H1 (cell line): ENCODE data around the gene VPS11. TPM values are rescaled to one million over a fixed set of nuclear protein-coding genes. Genes with fewer than 3 reads are reported as not detected.

Source experiments
- CTCF ChIA-PET: fragments of 300-600 bp; sonication (Branson Sonifier 250); formaldehyde crosslinking; loops from one replicate; lab custom pipeline; 2021; ENCODE audit not compliant: partially characterized antibody; lab: Charles Lee
- POLR2A ChIA-PET: fragments of 300-600 bp; sonication (Branson Sonifier 250); formaldehyde crosslinking; loops from one replicate; lab custom pipeline; 2021; ENCODE audit warnings: inconsistent platforms; ENCODE audit not compliant: partially characterized antibody; lab: Charles Lee
- DNase-seq, 2 experiments: peaks; one replicate each; pipeline versions ENCODE4 v3.0.0 to v3.0.0-alpha.2; 2010 to 2022; ENCODE audit warnings: low spot score in 2 of 2, low read depth in 1 of 2, mixed read lengths in 1 of 2
- FAIRE-seq: peaks from 2 replicates; lab custom pipeline; 2011; peaks lifted over from hg19 to GRCh38; lab: Jason Lieb, UNC
- H2AFZ ChIP-seq: 2 replicates; pipeline ENCODE4 v1.8.1; 2012; ENCODE audit warnings: low read length, inconsistent platforms
- H2AK5ac ChIP-seq: 2 replicates; pipeline ENCODE4 v1.6.1; 2013; ENCODE audit warnings: low read depth, low read length
- H2BK120ac ChIP-seq: replicated peaks from 2 replicates; pipeline ENCODE3; 2013; ENCODE audit warnings: low read depth, low read length, inconsistent platforms
- H2BK12ac ChIP-seq: 2 replicates; pipeline ENCODE4 v1.6.1; 2013; ENCODE audit warnings: low read depth, low read length
- H2BK15ac ChIP-seq: 2 replicates; pipeline ENCODE4 v1.6.1; 2013; ENCODE audit warnings: low read length
- H2BK20ac ChIP-seq: 2 replicates; pipeline ENCODE4 v1.6.1; 2013; ENCODE audit warnings: low read length
- H2BK5ac ChIP-seq: 2 replicates; pipeline ENCODE4 v1.6.1; 2013; ENCODE audit warnings: low read depth, low read length
- H3K14ac ChIP-seq: 2 replicates; pipeline ENCODE4 v1.6.1; 2013; ENCODE audit warnings: inconsistent platforms; ENCODE audit not compliant: insufficient read length
- H3K18ac ChIP-seq: 2 replicates; pipeline ENCODE4 v1.6.1; 2013; ENCODE audit warnings: low read length; ENCODE audit errors: extremely low read depth
- H3K23ac ChIP-seq: 2 replicates; pipeline ENCODE4 v1.6.1; 2013; ENCODE audit warnings: inconsistent platforms; ENCODE audit not compliant: insufficient read length
- H3K23me2 ChIP-seq: 2 replicates; pipeline ENCODE4 v1.6.1; 2013; ENCODE audit warnings: low read depth, low read length
- H3K27ac ChIP-seq: 2 replicates; pipeline ENCODE4 v1.6.1; 2011; ENCODE audit warnings: low read depth, low read length, inconsistent platforms
- H3K27me3 ChIP-seq, 4 experiments: replicated peaks in 1 of 4; 1 replicate in 1 of 4; 2 replicates in 3 of 4; pipeline versions ENCODE4 v1.6.1 to v1.8.1; 2011 to 2013; ENCODE audit warnings: low read length in 3 of 4, mild to moderate bottlenecking in 3 of 4, inconsistent platforms in 2 of 4, mixed read lengths in 2 of 4, moderate library complexity in 1 of 4; ENCODE audit not compliant: control insufficient read depth in 3 of 4, insufficient read depth in 3 of 4; ENCODE audit errors: extremely low read depth in 1 of 4
- H3K36me3 ChIP-seq, 4 experiments: 2 replicates each; pipeline versions ENCODE4 v1.6.1 to v1.8.1; 2011 to 2013; ENCODE audit warnings: mild to moderate bottlenecking in 4 of 4, low read length in 3 of 4, moderate library complexity in 2 of 4, control low read depth in 1 of 4, inconsistent platforms in 1 of 4; ENCODE audit not compliant: insufficient read depth in 4 of 4, control insufficient read depth in 2 of 4
- H3K4ac ChIP-seq: replicated peaks from 2 replicates; pipeline ENCODE3; 2013; ENCODE audit warnings: low read length, low read depth, mixed read lengths, inconsistent platforms; ENCODE audit not compliant: insufficient read length
- H3K4me1 ChIP-seq, 4 experiments: replicated peaks in 1 of 4; 1 replicate in 1 of 4; 2 replicates in 3 of 4; pipeline versions ENCODE4 v1.6.1 to v1.8.1; 2011 to 2013; ENCODE audit warnings: low read length in 3 of 4, inconsistent platforms in 2 of 4, mixed read lengths in 1 of 4; ENCODE audit not compliant: insufficient read depth in 4 of 4, control insufficient read depth in 3 of 4
- H3K4me2 ChIP-seq, 2 experiments: 2 replicates each; pipeline versions ENCODE4 v1.6.1 to v1.8.1; 2011 to 2013; ENCODE audit warnings: low read depth in 2 of 2, low read length in 2 of 2, control low read depth in 1 of 2, inconsistent platforms in 1 of 2, mild to moderate bottlenecking in 1 of 2; ENCODE audit not compliant: insufficient read depth in 1 of 2
- H3K4me3 ChIP-seq, 4 experiments: fragments of 200-600, 300-600 bp in 1 of 4; sonication (generic), shearing (Covaris generic), sonication (Bioruptor Twin) in 1 of 4; 2 replicates each; pipeline versions ENCODE4 v1.5.1 to v1.8.1; 2011 to 2016; ENCODE audit warnings: low read length in 4 of 4, low read depth in 3 of 4, control low read depth in 2 of 4, inconsistent platforms in 2 of 4, mild to moderate bottlenecking in 2 of 4, mixed read lengths in 1 of 4, moderate library complexity in 1 of 4; ENCODE audit not compliant: insufficient read depth in 2 of 4; ENCODE audit errors: extremely low read depth in 1 of 4
- H3K56ac ChIP-seq: replicated peaks from 2 replicates; pipeline ENCODE3; 2013; ENCODE audit warnings: low read depth, mild to moderate bottlenecking, mixed read lengths, low read length, inconsistent platforms; ENCODE audit not compliant: insufficient read length
- H3K79me1 ChIP-seq: 2 replicates; pipeline ENCODE4 v1.6.1; 2013; ENCODE audit warnings: low read depth, low read length, control low read depth
- H3K79me2 ChIP-seq, 2 experiments: 2 replicates each; pipeline versions ENCODE4 v1.6.1 to v1.8.1; 2012 to 2013; ENCODE audit warnings: low read length in 2 of 2, mild to moderate bottlenecking in 2 of 2, inconsistent platforms in 1 of 2; ENCODE audit not compliant: insufficient read depth in 2 of 2, control insufficient read depth in 1 of 2
- H3K9ac ChIP-seq, 4 experiments: replicated peaks in 1 of 4; 1 replicate in 1 of 4; 2 replicates in 3 of 4; pipeline versions ENCODE4 v1.6.1 to v1.8.1; 2011 to 2013; ENCODE audit warnings: low read depth in 3 of 4, low read length in 3 of 4, control low read depth in 2 of 4, mild to moderate bottlenecking in 2 of 4, moderate library complexity in 2 of 4, inconsistent platforms in 1 of 4; ENCODE audit errors: extremely low read depth in 1 of 4
- H3K9me3 ChIP-seq, 2 experiments: 2 replicates each; pipeline versions ENCODE4 v1.6.1 to v1.8.1; 2012 to 2013; ENCODE audit warnings: mild to moderate bottlenecking in 2 of 2, moderate library complexity in 2 of 2, control low read depth in 1 of 2, inconsistent platforms in 1 of 2, low read depth in 1 of 2, low read length in 1 of 2, mixed read lengths in 1 of 2; ENCODE audit not compliant: insufficient read depth in 2 of 2
- H4K20me1 ChIP-seq, 2 experiments: replicated peaks in 1 of 2; 2 replicates each; pipeline versions ENCODE3 to v1.8.1; 2011 to 2013; ENCODE audit warnings: inconsistent platforms in 2 of 2, low read length in 2 of 2, mild to moderate bottlenecking in 1 of 2; ENCODE audit not compliant: insufficient read depth in 2 of 2, control insufficient read depth in 1 of 2
- H4K5ac ChIP-seq: 2 replicates; pipeline ENCODE4 v1.6.1; 2013; ENCODE audit warnings: low read length, low read depth, mixed read lengths, inconsistent platforms; ENCODE audit not compliant: insufficient read length
- H4K8ac ChIP-seq: 2 replicates; pipeline ENCODE4 v1.8.0; 2013; ENCODE audit warnings: mild to moderate bottlenecking, moderate library complexity, low read length, inconsistent platforms; ENCODE audit not compliant: insufficient read depth; ENCODE audit errors: extremely low read depth
- H4K91ac ChIP-seq: replicated peaks from 2 replicates; pipeline ENCODE3; 2013; ENCODE audit warnings: low read length, mixed read lengths, inconsistent platforms; ENCODE audit not compliant: insufficient read length
- CTBP2 ChIP-seq: IDR thresholded peaks from 2 replicates; pipeline ENCODE4 v1.7.0; 2011; ENCODE audit warnings: borderline replicate concordance, mild to moderate bottlenecking, moderate library complexity, mixed read lengths, low read length; ENCODE audit not compliant: insufficient read depth, insufficient read length
- CTCF ChIP-seq, 3 experiments: IDR thresholded peaks; 1 replicate in 2 of 3; 2 replicates in 1 of 3; pipeline versions ENCODE4 v1.5.1 to v1.6.1; 2011; ENCODE audit warnings: low read length in 3 of 3, mild to moderate bottlenecking in 3 of 3, inconsistent platforms in 2 of 3, low read depth in 1 of 3, moderate library complexity in 1 of 3; ENCODE audit not compliant: insufficient read depth in 1 of 3; ENCODE audit errors: control extremely low read depth in 1 of 3
- POLR2AphosphoS5 ChIP-seq: IDR thresholded peaks from 2 replicates; pipeline ENCODE4 v1.6.1; 2011; ENCODE audit warnings: low read depth, low read length
- RAD21 ChIP-seq, 2 experiments: IDR thresholded peaks in 1 of 2; conservative IDR thresholded peaks in 1 of 2; 2 replicates each; pipeline ENCODE4 v1.6.1; 2011; ENCODE audit warnings: low read depth in 2 of 2, low read length in 2 of 2, improper control_type of control experiment in 1 of 2, inconsistent platforms in 1 of 2, mild to moderate bottlenecking in 1 of 2, moderate library complexity in 1 of 2
- WGBS, 2 experiments: shearing (Covaris generic) in 1 of 2; methylation state at CpG; one replicate each; pipeline versions ENCODE4 v1.1.6 to v1.1.7; 2013 to 2015; ENCODE audit warnings: low lambda C conversion rate in 2 of 2, mixed read lengths in 2 of 2, inconsistent platforms in 1 of 2, low coverage in 1 of 2, missing lambda C conversion rate in 1 of 2; ENCODE audit not compliant: insufficient replicate concordance in 2 of 2, insufficient coverage in 1 of 2, insufficient read length in 1 of 2; ENCODE audit errors: extremely low coverage in 1 of 2, missing lambda C conversion rate in 1 of 2; 5-methylcytosine and 5-hydroxymethylcytosine counted together
- polyA plus RNA-seq, 7 experiments: library from polyadenylated mRNA; depleted of rRNA in 3 of 7; stranded (reverse) in 5 of 7; unstranded in 2 of 7; fragments of >200 nt in 5 of 7; fragments of 200-250 nt in 2 of 7; gene quantifications; 1 replicate in 5 of 7; 2 replicates in 1 of 7; 4 replicates in 1 of 7; pipeline versions ENCODE4 v1.2.1 to v1.2.3, GENCODE V29; 2011 to 2013; ENCODE audit warnings: missing spikeins in 2 of 7, mixed read lengths in 2 of 7
- total RNA-seq: library from RNA; stranded (reverse); fragmentation: NEBNext Ultra II Directional; extraction: Animal tissue kit (Norgen Biotek cat#: 25700); gene quantifications from 2 replicates; pipeline ENCODE4 v1.2.1, GENCODE V29; 2021

VPS11 gene
- total and polyA plus RNA-seq, 2 of the 8 experiments (the other 6 are each of a cell fraction or from before 2014, with no cell fraction given): 13.1 to 15.5 TPM

GRCh38 chr11:119100246-119100970 lies 32.8 kb downstream of the VPS11 start:
- Histone ChIP-seq H2AK5ac (peak overlapping the region; percentile 99), H3K23me2 (peaks cover 17% of the 10 kb centered on the region), H3K79me1 (peaks cover 7% of the 10 kb centered on the region), H3K9ac (peak overlapping the region in 3 of 4 experiments; percentile 25 to 92 (median 90); a peak in 5 of 7 replicates), H2BK20ac (peak overlapping the region; percentile 90; the same call in 1 of the 2 replicates), H4K20me1 (peaks cover 0 to 2% of the 10 kb centered on the region in 2 experiments), H3K79me2 (peaks cover 0 to 12% of the 10 kb centered on the region in 2 experiments; a peak in 2 of 4 replicates), H2BK5ac (peak overlapping the region; percentile 78), H2BK15ac (peak overlapping the region; percentile 95; the same call in 1 of the 2 replicates), H3K36me3 (peaks cover 5 to 24% (median 16%) of the 10 kb centered on the region in 4 experiments; a peak in 6 of 8 replicates), H3K14ac (no peak overlapping the region), H2BK12ac (peak overlapping the region; percentile 87; the same call in 1 of the 2 replicates), H3K27ac (no peak overlapping the region), H4K91ac (no peak overlapping the region), H4K5ac (no peak overlapping the region), H3K18ac (0 out of 2 replicates have a peak overlapping the region, but pooled peaks have one; percentile 43), H3K4me3 (peak overlapping the region; percentile 66 to 97 (median 90)), H2AFZ (no peak overlapping the region), H3K9me3 (no peaks in the 10 kb centered on the region), H3K27me3 (no peaks in the 10 kb centered on the region), H3K4me2 (peak overlapping the region; percentile 92 to 98), H4K8ac (no peak overlapping the region; the same call in 1 of the 2 replicates), H2BK120ac (no peak overlapping the region), H3K23ac (no peak overlapping the region), H3K56ac (no peak overlapping the region), H3K4me1 (peaks cover 3 to 11% (median 5%) of the 10 kb centered on the region in 4 experiments; a peak in 6 of 7 replicates), H3K4ac (peak overlapping the region; percentile 45)
- CTCF ChIA-PET: interaction anchor here (0.7 to 2.8 kb wide), 12 partner anchors 9 to 309 kb away, joined by 3 to 11 read pairs (median 4); no protein-coding TSS in a partner anchor
- FAIRE-seq (no peak), DNase-seq (no peak)
- TF ChIP-seq CTBP2: no peak
- peak; percentile 41 to 47; a peak in 2 of 4 replicates for TF ChIP-seq RAD21 (IDR thresholded peaks at IDR 0.05 in 1 of 2, conservative IDR thresholded peaks at IDR 0.05 in 1 of 2; ENCODE audit: low read depth in 2 of 2, low read length in 2 of 2)
- TF ChIP-seq POLR2AphosphoS5: no peak
- TF ChIP-seq CTCF (IDR thresholded peaks at IDR 0.05; ENCODE audit: control extremely low read depth in 1 of 3, insufficient read depth in 1 of 3, low read depth in 1 of 3, low read length in 3 of 3): peak in 2 of 3 experiments; percentile 36 to 50; a peak in 3 of 4 replicates
- POLR2A ChIA-PET: interaction anchor here (8.6 kb wide), 1 partner anchor 15 kb away, joined by 141 read pairs; the partner anchor contains the start of gene HMBS
- 53% methylated on average over 11 of the region's 11 CpGs; no CpG with 5 or more reads in 1 of the 2 experiments for WGBS, 2 experiments
